GM23248 (cell line): ENCODE data around the gene SUSD4.

Experiments used
- EZH2 ChIP-seq: fragments of 200-600 bp; sonication (generic); IDR thresholded peaks from 2 replicates; pipeline ENCODE4 v1.6.1; 2018; ENCODE audit warnings: antibody characterized with exemption, mild to moderate bottlenecking; ENCODE audit not compliant: insufficient read depth, poor library complexity, severe bottlenecking
- EZH2phosphoT487 ChIP-seq: fragments of 200-600 bp; sonication (generic); IDR thresholded peaks from 2 replicates; pipeline ENCODE4 v1.6.1; 2018; ENCODE audit warnings: antibody characterized with exemption, moderate library complexity, mild to moderate bottlenecking, low read depth; ENCODE audit not compliant: insufficient read depth

GRCh38 chr1:223350361-223350908, 13.5 kb downstream of the SUSD4 start:
- TF ChIP-seq EZH2phosphoT487 (no peak), EZH2 (no peak)
